MCF 10A (cell line): ENCODE results near the gene TP53TG3F. TPM values are rescaled to one million over a fixed set of nuclear protein-coding genes. Genes with fewer than 3 reads are reported as not detected.
"Not testable (repeated sequence)": the region's sequence is repeated elsewhere in the genome, so short reads cannot be mapped to it uniquely, and the experiment has no call there.

Experiments
- Bru-seq: library from RNA; stranded (reverse); fragments of 400-500 nt; gene quantifications from one replicate; lab custom pipeline; 2021; lab: Mats Ljungman, UMichigan
- BruChase-seq, 2 experiments: library from RNA; stranded (reverse); fragments of 400-500 nt; gene quantifications; one replicate each; lab custom pipeline; 2021; lab: Mats Ljungman, UMichigan
- BruUV-seq: library from RNA; stranded (reverse); fragments of 400-500 nt; replicated peaks from 2 replicates; lab custom pipeline; 2021; lab: Mats Ljungman, UMichigan
- CTCF ChIA-PET: fragments of 300-600 bp; sonication (Branson Sonifier 250); formaldehyde crosslinking; extraction: SDS; loops from one replicate; lab custom pipeline; 2021; ENCODE audit warnings: antibody characterized with exemption, inconsistent platforms; lab: Yijun Ruan, JAX
- POLR2A ChIA-PET: fragments of 300-600, 350-650 bp; sonication (Branson Sonifier 250); formaldehyde crosslinking; extraction: SDS; loops from one replicate; lab custom pipeline; 2020; ENCODE audit warnings: antibody characterized with exemption, inconsistent platforms; lab: Yijun Ruan, JAX
- DNase-seq: peaks from one replicate; pipeline ENCODE4 v3.0.0-alpha.2; 2018; ENCODE audit not compliant: unreplicated experiment
- H3K27ac Mint-ChIP-seq: one replicate; pipeline ENCODE4 v1.8.0; 2022; ENCODE audit warnings: mild to moderate bottlenecking, low read depth, mixed read lengths; ENCODE audit not compliant: unreplicated experiment
- H3K27me3 Mint-ChIP-seq: one replicate; pipeline ENCODE4 v1.8.0; 2022; ENCODE audit warnings: mixed read lengths; ENCODE audit not compliant: insufficient read depth, unreplicated experiment
- H3K36me3 Mint-ChIP-seq: one replicate; pipeline ENCODE4 v1.8.0; 2022; ENCODE audit warnings: mild to moderate bottlenecking, moderate library complexity, mixed read lengths; ENCODE audit not compliant: insufficient read depth, unreplicated experiment
- H3K4me1 Mint-ChIP-seq: one replicate; pipeline ENCODE4 v1.8.0; 2022; ENCODE audit warnings: mixed read lengths; ENCODE audit not compliant: insufficient read depth, unreplicated experiment
- H3K4me3 Mint-ChIP-seq: one replicate; pipeline ENCODE4 v1.8.0; 2022; ENCODE audit warnings: mild to moderate bottlenecking, moderate library complexity, mixed read lengths; ENCODE audit not compliant: unreplicated experiment
- H3K9me3 Mint-ChIP-seq: one replicate; pipeline ENCODE4 v1.8.0; 2022; ENCODE audit warnings: mixed read lengths; ENCODE audit not compliant: unreplicated experiment
- intact Hi-C: fragments of 100-400 bp; cut with micrococcal nuclease; formaldehyde crosslinking; loops from 2 replicates; pipeline ENCODE4 v1.14.1; 2022
- long read RNA-seq: library from polyadenylated mRNA; stranded (forward); transcript quantifications from one replicate; pipeline ENCODE4 v2.0.0, GENCODE V29; 2022
- total RNA-seq: library from RNA; stranded (reverse); gene quantifications from 2 replicates; pipeline ENCODE4 v1.2.3, GENCODE V29; 2022

TP53TG3F gene, protein sequence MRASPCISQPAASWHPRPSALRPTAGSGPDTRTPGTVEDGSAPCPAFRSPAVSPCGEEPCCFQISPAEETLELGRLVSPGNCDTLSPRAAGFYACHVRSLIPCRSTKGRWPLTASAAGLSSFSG
- total RNA-seq, result not detected in 2 replicates
- Bru-seq, nascent RNA, result not detected
- BruChase-seq, experiment 1, labeled RNA remaining after a 6-hour chase, result not detected
- not detected for BruChase-seq, experiment 2, labeled RNA remaining after a 2-hour chase
- long read RNA-seq, result 0 reads

GRCh38 chr16:33459312-33459711 lies at the start of gene TP53TG3F:
TSS of gene TP53TG3F (plus strand) at chr16:33459612. CDS start at chr16:33459680, 68 bp downstream.
- H3K4me1 Mint-ChIP-seq, CTCF ChIA-PET, intact Hi-C loops, H3K27me3 Mint-ChIP-seq, POLR2A ChIA-PET, DNase-seq, H3K4me3 Mint-ChIP-seq, H3K9me3 Mint-ChIP-seq, H3K27ac Mint-ChIP-seq, H3K36me3 Mint-ChIP-seq, BruUV-seq: not testable (repeated sequence)

- intact Hi-C loops, H3K4me1 Mint-ChIP-seq, H3K27ac Mint-ChIP-seq, DNase-seq, H3K9me3 Mint-ChIP-seq, H3K36me3 Mint-ChIP-seq, BruUV-seq, POLR2A ChIA-PET, H3K4me3 Mint-ChIP-seq, H3K27me3 Mint-ChIP-seq: not testable (repeated sequence)
- CTCF ChIA-PET, result interaction anchor here (0.6 kb wide), 1 partner anchor 1060 kb away, joined by 3 read pairs; no protein-coding TSS in a partner anchor
Measured at GRCh38 chr16:33491611-33492010, 32.2 kb downstream of the TP53TG3F start.

- H3K36me3 Mint-ChIP-seq, intact Hi-C loops, H3K27me3 Mint-ChIP-seq, DNase-seq, POLR2A ChIA-PET, H3K27ac Mint-ChIP-seq, H3K4me3 Mint-ChIP-seq, H3K9me3 Mint-ChIP-seq, BruUV-seq, CTCF ChIA-PET, H3K4me1 Mint-ChIP-seq: not testable (repeated sequence)
Measured at GRCh38 chr16:33507231-33507630, 47.8 kb downstream of the TP53TG3F start.

DNA sequence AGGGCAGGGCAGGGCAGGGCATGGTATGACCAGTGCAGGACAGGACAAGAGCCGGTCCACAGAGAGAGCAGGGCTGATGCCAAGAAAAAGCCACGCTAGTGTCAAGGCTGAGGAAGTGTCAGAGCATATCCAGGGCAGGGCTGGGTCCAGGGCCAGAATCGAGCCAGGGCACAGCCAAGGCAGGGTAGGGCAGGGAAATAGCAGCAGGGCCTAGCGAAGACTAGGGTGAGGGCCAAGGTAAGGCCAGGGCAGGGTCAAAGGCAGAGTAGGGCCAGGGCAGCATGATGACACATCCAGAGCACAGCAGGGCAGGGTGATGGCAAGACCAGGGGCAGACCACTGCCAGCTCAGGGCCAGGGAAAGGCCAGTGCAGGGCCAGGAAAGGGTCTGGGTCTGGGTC lies 49.7 kb downstream of the TP53TG3F start:
- POLR2A ChIA-PET, CTCF ChIA-PET, DNase-seq, H3K27ac Mint-ChIP-seq, H3K27me3 Mint-ChIP-seq, H3K4me3 Mint-ChIP-seq, H3K9me3 Mint-ChIP-seq, BruUV-seq, H3K4me1 Mint-ChIP-seq, intact Hi-C loops, H3K36me3 Mint-ChIP-seq: not testable (repeated sequence)

DNA sequence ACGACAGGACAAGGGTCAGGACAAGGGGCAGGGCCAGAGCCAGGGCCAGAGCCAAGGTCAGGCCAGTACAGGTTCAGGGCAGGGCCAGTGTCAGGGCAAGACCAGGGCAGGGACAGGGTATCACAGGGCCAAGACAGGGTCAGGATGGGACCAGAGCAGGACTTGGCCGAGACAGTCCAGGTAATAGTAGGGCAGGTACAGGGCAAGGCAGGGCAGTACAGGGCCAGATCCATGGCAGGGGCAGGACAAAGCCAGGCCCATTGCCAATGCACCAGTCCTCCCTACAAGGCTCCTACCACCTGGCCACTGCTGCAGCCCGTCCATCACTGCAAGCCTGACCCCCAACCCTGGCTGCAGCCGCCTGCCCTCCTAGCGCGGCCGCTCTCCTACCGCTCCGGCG lies 50.5 kb downstream of the TP53TG3F start:
- DNase-seq, BruUV-seq: not testable (repeated sequence)

More for the DNA sequence above, 50.5 kb downstream of the TP53TG3F start:
- H3K36me3 Mint-ChIP-seq, H3K9me3 Mint-ChIP-seq, CTCF ChIA-PET, POLR2A ChIA-PET, H3K27me3 Mint-ChIP-seq, H3K4me3 Mint-ChIP-seq, intact Hi-C loops, H3K27ac Mint-ChIP-seq, H3K4me1 Mint-ChIP-seq: not testable (repeated sequence)

Other genes with a start within 250 kb of the TP53TG3F start
- not detected in 2 replicates for gene TP53TG3E, start 155.3 kb upstream of the TP53TG3F start, total RNA-seq
- not detected in 2 replicates for gene TP53TG3B, start 98.8 kb upstream of the TP53TG3F start, total RNA-seq